Neural progenitor cell (in vitro differentiated cells): Measurements from ENCODE around the gene EP400. TPM values are rescaled to one million over a fixed set of nuclear protein-coding genes. Genes with fewer than 3 reads are reported as not detected.

ENCODE experiments used
- DNase-seq: peaks from one replicate; pipeline ENCODE4 v3.0.0-alpha.2; 2016; ENCODE audit warnings: low spot score
- H2AFZ ChIP-seq: fragments of 200-600 bp; sonication (generic); replicated peaks from 2 replicates; pipeline ENCODE4 v1.6.1; 2016; ENCODE audit warnings: antibody characterized with exemption
- H3F3A ChIP-seq: fragments of 200-600 bp; sonication (generic); 2 replicates; pipeline ENCODE4 v1.6.1; 2016; ENCODE audit warnings: antibody characterized with exemption, low read depth
- H3K27ac ChIP-seq: fragments of 200-600 bp; sonication (generic); 2 replicates; pipeline ENCODE4 v1.5.1; 2016; ENCODE audit warnings: mild to moderate bottlenecking
- H3K27me3 ChIP-seq: fragments of 200-600 bp; sonication (generic); 2 replicates; pipeline ENCODE4 v1.6.1; 2016; ENCODE audit warnings: mild to moderate bottlenecking, moderate library complexity
- H3K36me3 ChIP-seq: fragments of 200-600 bp; sonication (generic); 2 replicates; pipeline ENCODE4 v1.5.1; 2016
- H3K4me1 ChIP-seq: fragments of 200-600 bp; sonication (generic); 2 replicates; pipeline ENCODE4 v1.6.1; 2016; ENCODE audit warnings: mixed run types
- H3K4me2 ChIP-seq: fragments of 200-600 bp; sonication (generic); 2 replicates; pipeline ENCODE4 v1.6.1; 2016
- H3K4me3 ChIP-seq: fragments of 200-600 bp; sonication (generic); 2 replicates; pipeline ENCODE4 v1.5.1; 2016
- H3K79me2 ChIP-seq: fragments of 200-600 bp; sonication (generic); 2 replicates; pipeline ENCODE4 v1.6.1; 2016; ENCODE audit warnings: low read depth
- H3K9ac ChIP-seq: fragments of 200-600 bp; sonication (generic); 2 replicates; pipeline ENCODE4 v1.6.1; 2016
- H3K9me3 ChIP-seq: fragments of 200-600 bp; sonication (generic); 2 replicates; pipeline ENCODE4 v1.5.1; 2016; ENCODE audit warnings: low read depth
- H4K20me1 ChIP-seq: fragments of 200-600 bp; sonication (generic); 2 replicates; pipeline ENCODE4 v1.6.1; 2016; ENCODE audit warnings: low read depth
- H3K27ac Mint-ChIP-seq: 3 replicates; pipeline ENCODE4 v1.8.0; 2021; ENCODE audit warnings: mixed read lengths
- H3K27me3 Mint-ChIP-seq: 2 replicates; pipeline ENCODE4 v1.8.0; 2022; ENCODE audit warnings: low read depth, mild to moderate bottlenecking, inconsistent platforms, moderate library complexity, mixed read lengths; ENCODE audit not compliant: insufficient read depth
- H3K36me3 Mint-ChIP-seq: 3 replicates; pipeline ENCODE4 v1.8.0; 2021; ENCODE audit warnings: mixed read lengths
- H3K4me1 Mint-ChIP-seq: 3 replicates; pipeline ENCODE4 v1.8.0; 2021; ENCODE audit warnings: mixed read lengths
- H3K4me3 Mint-ChIP-seq: 3 replicates; pipeline ENCODE4 v1.8.0; 2021; ENCODE audit warnings: mild to moderate bottlenecking, moderate library complexity, mixed read lengths
- H3K9me3 Mint-ChIP-seq: 3 replicates; pipeline ENCODE4 v1.8.0; 2020; ENCODE audit warnings: mixed read lengths
- EZH2 ChIP-seq: fragments of 200-600 bp; sonication (generic); IDR thresholded peaks from 2 replicates; pipeline ENCODE4 v1.6.1; 2017; ENCODE audit warnings: antibody characterized with exemption, mild to moderate bottlenecking, moderate library complexity
- EZH2phosphoT487 ChIP-seq: fragments of 200-600 bp; sonication (generic); IDR thresholded peaks from 2 replicates; pipeline ENCODE4 v1.6.1; 2017; ENCODE audit warnings: antibody characterized with exemption
- total RNA-seq: library from RNA; depleted of rRNA; stranded (reverse); fragments of >200 nt; gene quantifications from 2 replicates; pipeline ENCODE4 v1.2.3, GENCODE V29; 2015; ENCODE audit warnings: low replicate concordance
- TF ChIP-seq, protein P1 (sequence below): fragments of 200-600 bp; sonication (generic); IDR thresholded peaks from 2 replicates; pipeline ENCODE4 v1.5.1; 2017; ENCODE audit warnings: antibody characterized with exemption, mild to moderate bottlenecking

The EP400 gene
- total RNA-seq, 1 donor from 2014 or later, result 16.3 TPM

DNA sequence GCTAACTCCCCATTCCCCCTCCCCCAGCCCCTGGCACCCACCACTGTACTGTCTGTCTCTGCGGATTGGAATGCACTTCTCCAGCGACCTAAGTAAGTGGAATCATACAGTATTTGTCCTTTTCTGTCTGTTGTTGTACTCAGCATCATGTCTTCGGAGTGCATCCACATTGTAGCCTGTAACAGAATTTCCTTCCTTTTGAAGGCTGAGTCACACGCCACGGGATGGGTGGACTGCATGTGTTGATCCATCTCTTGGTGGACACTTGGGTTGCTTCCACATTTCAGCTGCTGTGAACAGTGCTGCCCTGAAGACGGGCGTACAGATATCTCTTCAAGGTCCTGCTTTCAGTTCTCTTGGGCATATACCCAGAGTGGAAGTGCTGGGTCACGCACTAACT lies 160.0 kb downstream of the EP400 start:
- Histone ChIP-seq H3K36me3 (no peaks in the 10 kb centered on the region), H2AFZ (no peak overlapping the region), H3K4me2 (no peak overlapping the region), H3K79me2 (no peaks in the 10 kb centered on the region), H3K27me3 (no peaks in the 10 kb centered on the region), H3K9ac (no peak overlapping the region), H3K4me3 (no peak overlapping the region), H3K9me3 (no peaks in the 10 kb centered on the region), H3K27ac (no peak overlapping the region), H3F3A (peaks cover 15% of the 10 kb centered on the region), H4K20me1 (peaks cover 11% of the 10 kb centered on the region), H3K4me1 (peaks cover 8% of the 10 kb centered on the region)
- peaks cover 15% of the 10 kb centered on the region for H3K36me3 Mint-ChIP-seq
- TF ChIP-seq EZH2, result no peak
- TF ChIP-seq EZH2phosphoT487, result no peak
- TF ChIP-seq, protein P1, sequence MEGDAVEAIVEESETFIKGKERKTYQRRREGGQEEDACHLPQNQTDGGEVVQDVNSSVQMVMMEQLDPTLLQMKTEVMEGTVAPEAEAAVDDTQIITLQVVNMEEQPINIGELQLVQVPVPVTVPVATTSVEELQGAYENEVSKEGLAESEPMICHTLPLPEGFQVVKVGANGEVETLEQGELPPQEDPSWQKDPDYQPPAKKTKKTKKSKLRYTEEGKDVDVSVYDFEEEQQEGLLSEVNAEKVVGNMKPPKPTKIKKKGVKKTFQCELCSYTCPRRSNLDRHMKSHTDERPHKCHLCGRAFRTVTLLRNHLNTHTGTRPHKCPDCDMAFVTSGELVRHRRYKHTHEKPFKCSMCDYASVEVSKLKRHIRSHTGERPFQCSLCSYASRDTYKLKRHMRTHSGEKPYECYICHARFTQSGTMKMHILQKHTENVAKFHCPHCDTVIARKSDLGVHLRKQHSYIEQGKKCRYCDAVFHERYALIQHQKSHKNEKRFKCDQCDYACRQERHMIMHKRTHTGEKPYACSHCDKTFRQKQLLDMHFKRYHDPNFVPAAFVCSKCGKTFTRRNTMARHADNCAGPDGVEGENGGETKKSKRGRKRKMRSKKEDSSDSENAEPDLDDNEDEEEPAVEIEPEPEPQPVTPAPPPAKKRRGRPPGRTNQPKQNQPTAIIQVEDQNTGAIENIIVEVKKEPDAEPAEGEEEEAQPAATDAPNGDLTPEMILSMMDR, result no peak
- H3K27me3 Mint-ChIP-seq, result peaks cover 2% of the 10 kb centered on the region
- H3K4me3 Mint-ChIP-seq, result no peak overlapping the region
- no peak for DNase-seq
- H3K4me1 Mint-ChIP-seq, result peaks cover 15% of the 10 kb centered on the region
- no peaks in the 10 kb centered on the region for H3K9me3 Mint-ChIP-seq
- no peak overlapping the region for H3K27ac Mint-ChIP-seq

DNA sequence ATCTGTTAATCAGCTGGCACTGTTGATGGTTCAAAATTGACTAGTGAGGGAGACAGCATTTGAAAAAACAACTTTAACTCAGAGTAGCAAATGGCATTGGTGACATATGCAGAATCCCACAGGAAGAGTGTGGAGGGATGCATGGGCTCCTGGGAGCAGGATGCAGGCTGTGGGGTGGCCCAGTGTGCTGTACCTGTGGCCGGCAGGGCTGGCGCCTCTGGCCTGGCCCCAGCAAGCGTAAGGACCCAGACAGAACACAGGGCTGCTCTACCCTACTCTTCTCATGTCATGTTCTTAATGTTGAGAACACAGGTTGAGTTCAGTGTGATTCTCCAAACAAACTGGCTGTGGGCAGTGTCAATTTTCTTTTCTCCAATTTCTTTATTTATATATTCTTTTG lies 160.9 kb downstream of the EP400 start:
- Histone ChIP-seq H3K9ac (no peak overlapping the region), H3K9me3 (no peaks in the 10 kb centered on the region), H3K36me3 (no peaks in the 10 kb centered on the region), H3K4me1 (peaks cover 8% of the 10 kb centered on the region), H3K27me3 (no peaks in the 10 kb centered on the region), H3K4me3 (no peak overlapping the region), H3F3A (peaks cover 15% of the 10 kb centered on the region), H4K20me1 (peaks cover 11% of the 10 kb centered on the region), H3K79me2 (no peaks in the 10 kb centered on the region), H3K27ac (no peak overlapping the region), H2AFZ (no peak overlapping the region), H3K4me2 (no peak overlapping the region)
- H3K27me3 Mint-ChIP-seq, result peaks cover 2% of the 10 kb centered on the region
- no peaks in the 10 kb centered on the region for H3K9me3 Mint-ChIP-seq
- TF ChIP-seq, protein P1, result no peak
- TF ChIP-seq EZH2phosphoT487 (no peak), EZH2 (no peak)
- no peak overlapping the region for H3K4me3 Mint-ChIP-seq
- H3K27ac Mint-ChIP-seq, result no peak overlapping the region
- H3K36me3 Mint-ChIP-seq, result peaks cover 14% of the 10 kb centered on the region
- H3K4me1 Mint-ChIP-seq, result peaks cover 15% of the 10 kb centered on the region
- DNase-seq, result no peak

DNA sequence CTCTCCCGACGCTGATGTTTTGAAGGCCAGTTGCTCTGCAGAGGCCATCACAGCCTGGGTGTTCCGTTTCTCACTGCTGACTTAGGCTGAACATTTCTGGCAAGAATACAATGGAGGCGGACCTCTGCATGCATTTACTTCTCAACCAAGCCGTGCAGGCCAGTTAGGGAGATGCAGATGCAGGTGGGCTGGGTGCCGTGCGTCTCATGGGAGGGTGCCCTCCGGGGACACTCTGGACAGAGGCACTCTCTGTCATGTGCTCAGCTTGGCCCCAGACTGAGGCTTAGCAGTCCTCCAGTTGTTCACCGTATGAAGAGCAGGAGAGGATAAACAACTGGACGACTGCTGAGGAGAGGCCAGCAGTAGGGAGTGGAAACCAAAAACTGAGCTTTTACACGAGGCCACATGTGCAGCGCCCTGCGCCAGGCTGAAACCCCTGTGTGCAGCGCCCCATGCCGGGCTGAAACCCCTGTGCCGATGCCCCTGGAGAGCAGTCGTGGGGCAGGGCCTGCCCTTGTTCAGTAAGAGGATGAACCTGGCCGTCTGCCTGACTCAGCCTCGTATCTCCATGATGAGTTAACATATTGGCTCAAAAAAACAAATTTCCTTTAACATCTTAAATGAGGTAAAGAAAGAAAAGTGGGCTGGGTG lies 162.0 kb downstream of the EP400 start:
- no peak overlapping the region for H3K4me3 Mint-ChIP-seq
- Histone ChIP-seq H4K20me1 (peaks cover 11% of the 10 kb centered on the region), H3K9ac (no peak overlapping the region), H3K4me2 (no peak overlapping the region), H3F3A (peaks cover 13% of the 10 kb centered on the region), H3K9me3 (no peaks in the 10 kb centered on the region), H3K4me1 (peaks cover 8% of the 10 kb centered on the region), H3K27ac (no peak overlapping the region), H2AFZ (no peak overlapping the region), H3K27me3 (no peaks in the 10 kb centered on the region), H3K79me2 (no peaks in the 10 kb centered on the region), H3K36me3 (no peaks in the 10 kb centered on the region), H3K4me3 (no peak overlapping the region)
- peaks cover 15% of the 10 kb centered on the region for H3K4me1 Mint-ChIP-seq
- H3K36me3 Mint-ChIP-seq, result peaks cover 12% of the 10 kb centered on the region
- H3K9me3 Mint-ChIP-seq, result no peaks in the 10 kb centered on the region
- TF ChIP-seq, protein P1, result no peak
- TF ChIP-seq EZH2phosphoT487 (no peak), EZH2 (no peak)
- peaks cover 2% of the 10 kb centered on the region for H3K27me3 Mint-ChIP-seq
- DNase-seq, result no peak
- H3K27ac Mint-ChIP-seq, result peak overlapping the region; percentile 59
